ENCODE data around the gene C1orf21.

The C1orf21 gene

DNA sequence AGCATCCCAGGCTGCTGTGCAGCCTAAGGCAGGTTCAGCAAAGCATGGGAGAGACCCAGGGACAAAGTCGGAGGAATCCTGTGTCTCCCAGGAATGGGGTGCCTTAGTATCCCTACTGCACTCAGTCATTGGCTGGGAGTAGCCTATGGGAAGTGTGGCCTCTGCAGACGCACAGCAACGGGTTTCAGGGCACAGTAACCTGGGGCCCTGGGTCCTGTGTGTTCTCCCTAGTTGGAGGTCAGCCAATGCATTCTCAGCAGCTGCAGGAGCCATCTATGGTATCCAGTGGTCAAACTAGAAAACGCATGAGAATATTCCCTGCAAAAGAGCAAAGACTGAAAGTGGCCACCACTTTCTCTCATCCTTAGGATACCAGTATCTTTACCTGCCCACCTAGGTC, 13.7 kb upstream of the C1orf21 start:
- no peak overlapping the region for H3K4me2 ChIP-seq (ENCODE audit: low read length, poor library complexity, severe bottlenecking)
- no peaks in the 10 kb centered on the region for H3K4me1 ChIP-seq (ENCODE audit: control insufficient read depth, insufficient read depth, low read depth, low read length)
- H3K79me1 ChIP-seq (replicated peaks; ENCODE audit: low read length, poor library complexity, severe bottlenecking): no peaks in the 10 kb centered on the region
- H2AFZ ChIP-seq (ENCODE audit: low read depth, low read length): no peak overlapping the region
- no peak overlapping the region for H3K4ac ChIP-seq (ENCODE audit: low read depth in 1 of 2, low read length in 2 of 2)
- no peak overlapping the region for H3K14ac ChIP-seq (ENCODE audit: low read length in 2 of 2)
- no peak overlapping the region for H3K23ac ChIP-seq (ENCODE audit: low read length in 2 of 2)
- peak overlapping the region; percentile 37 for H4K8ac ChIP-seq (ENCODE audit: low read length)
- H2AK5ac ChIP-seq (ENCODE audit: low read length, severe bottlenecking): no peak overlapping the region
- H2BK15ac ChIP-seq (ENCODE audit: low read depth, poor library complexity, severe bottlenecking): no peak overlapping the region
- no peaks in the 10 kb centered on the region for H3K9me3 ChIP-seq (ENCODE audit: control insufficient read depth, low read length)
- H3K9ac ChIP-seq (ENCODE audit: low read length): no peak overlapping the region
- H3K18ac ChIP-seq (ENCODE audit: low read depth in 1 of 2, low read length in 2 of 2): peak overlapping the region in 1 of 2 experiments; percentile 2
- H3K36me3 ChIP-seq (ENCODE audit: control insufficient read depth in 1 of 2, insufficient read depth in 2 of 2, low read depth in 1 of 2, low read length in 2 of 2): no peaks in the 10 kb centered on the region
- H2BK12ac ChIP-seq (ENCODE audit: low read length in 2 of 2): no peak overlapping the region
- no peak overlapping the region for H3K4me3 ChIP-seq (ENCODE audit: insufficient read depth in 1 of 2, low read depth in 1 of 2, low read length in 2 of 2)
- no peak overlapping the region for H3K27ac ChIP-seq (ENCODE audit: low read length, poor library complexity, severe bottlenecking)
- no peak overlapping the region for H2BK120ac ChIP-seq (ENCODE audit: low read depth, low read length)
- no peaks in the 10 kb centered on the region for H3K27me3 ChIP-seq (ENCODE audit: control insufficient read depth in 1 of 2, insufficient read depth in 1 of 2, low read length in 2 of 2)
- no peak for DNase-seq
- no peak overlapping the region for H4K91ac ChIP-seq (ENCODE audit: low read length)
- H2BK5ac ChIP-seq (ENCODE audit: low read depth, low read length, poor library complexity, severe bottlenecking): no peak overlapping the region
- 80% methylated on average over 4 of the region's 4 CpGs for WGBS

GRCh38 chr1:184376369-184376768, 10.5 kb upstream of the C1orf21 start:
- Histone ChIP-seq H2BK15ac (ENCODE audit: low read depth, poor library complexity, severe bottlenecking) (no peak overlapping the region), H3K4ac (ENCODE audit: low read depth in 1 of 2, low read length in 2 of 2) (no peak overlapping the region), H3K4me2 (ENCODE audit: low read length, poor library complexity, severe bottlenecking) (no peak overlapping the region), H2AFZ (ENCODE audit: low read depth, low read length) (no peak overlapping the region), H3K27ac (ENCODE audit: low read length, poor library complexity, severe bottlenecking) (no peak overlapping the region), H3K4me1 (ENCODE audit: control insufficient read depth, insufficient read depth, low read depth, low read length) (no peaks in the 10 kb centered on the region), H2BK120ac (ENCODE audit: low read depth, low read length) (no peak overlapping the region), H2AK5ac (ENCODE audit: low read length, severe bottlenecking) (no peak overlapping the region), H4K91ac (ENCODE audit: low read length) (no peak overlapping the region), H3K9ac (ENCODE audit: low read length) (no peak overlapping the region), H3K36me3 (ENCODE audit: control insufficient read depth in 1 of 2, insufficient read depth in 2 of 2, low read depth in 1 of 2, low read length in 2 of 2) (no peaks in the 10 kb centered on the region), H3K18ac (ENCODE audit: low read depth in 1 of 2, low read length in 2 of 2) (no peak overlapping the region), H2BK12ac (ENCODE audit: low read length in 2 of 2) (no peak overlapping the region), H3K9me3 (ENCODE audit: control insufficient read depth, low read length) (no peaks in the 10 kb centered on the region), H3K79me1 (replicated peaks; ENCODE audit: low read length, poor library complexity, severe bottlenecking) (no peaks in the 10 kb centered on the region), H2BK5ac (ENCODE audit: low read depth, low read length, poor library complexity, severe bottlenecking) (no peak overlapping the region), H3K14ac (ENCODE audit: low read length in 2 of 2) (no peak overlapping the region), H3K23ac (ENCODE audit: low read length in 2 of 2) (no peak overlapping the region), H3K4me3 (ENCODE audit: insufficient read depth in 1 of 2, low read depth in 1 of 2, low read length in 2 of 2) (no peak overlapping the region), H3K27me3 (ENCODE audit: control insufficient read depth in 1 of 2, insufficient read depth in 1 of 2, low read length in 2 of 2) (no peaks in the 10 kb centered on the region), H4K8ac (ENCODE audit: low read length) (no peak overlapping the region)
- no peak for DNase-seq
- 99% methylated on average over 5 of the region's 5 CpGs for WGBS

- Histone ChIP-seq H3K4me2 (ENCODE audit: low read length, poor library complexity, severe bottlenecking) (no peak overlapping the region), H2BK120ac (ENCODE audit: low read depth, low read length) (no peak overlapping the region), H2BK5ac (ENCODE audit: low read depth, low read length, poor library complexity, severe bottlenecking) (no peak overlapping the region), H3K36me3 (ENCODE audit: control insufficient read depth in 1 of 2, insufficient read depth in 2 of 2, low read depth in 1 of 2, low read length in 2 of 2) (no peaks in the 10 kb centered on the region), H3K79me1 (replicated peaks; ENCODE audit: low read length, poor library complexity, severe bottlenecking) (no peaks in the 10 kb centered on the region), H3K27me3 (ENCODE audit: control insufficient read depth in 1 of 2, insufficient read depth in 1 of 2, low read length in 2 of 2) (no peaks in the 10 kb centered on the region), H3K4ac (ENCODE audit: low read depth in 1 of 2, low read length in 2 of 2) (no peak overlapping the region), H4K8ac (ENCODE audit: low read length) (no peak overlapping the region), H3K9me3 (ENCODE audit: control insufficient read depth, low read length) (no peaks in the 10 kb centered on the region), H3K27ac (ENCODE audit: low read length, poor library complexity, severe bottlenecking) (no peak overlapping the region), H3K18ac (ENCODE audit: low read depth in 1 of 2, low read length in 2 of 2) (peak overlapping the region in 1 of 2 experiments; percentile 34), H3K4me3 (ENCODE audit: insufficient read depth in 1 of 2, low read depth in 1 of 2, low read length in 2 of 2) (no peak overlapping the region), H2BK15ac (ENCODE audit: low read depth, poor library complexity, severe bottlenecking) (no peak overlapping the region), H3K9ac (ENCODE audit: low read length) (no peak overlapping the region), H2AFZ (ENCODE audit: low read depth, low read length) (no peak overlapping the region), H2AK5ac (ENCODE audit: low read length, severe bottlenecking) (no peak overlapping the region), H3K4me1 (ENCODE audit: control insufficient read depth, insufficient read depth, low read depth, low read length) (no peaks in the 10 kb centered on the region), H2BK12ac (ENCODE audit: low read length in 2 of 2) (no peak overlapping the region), H4K91ac (ENCODE audit: low read length) (no peak overlapping the region), H3K14ac (ENCODE audit: low read length in 2 of 2) (no peak overlapping the region), H3K23ac (ENCODE audit: low read length in 2 of 2) (no peak overlapping the region)
- no peak for DNase-seq
- WGBS: 95% methylated on average over 3 of the region's 6 CpGs
Measured at GRCh38 chr1:184379111-184379752, 7.6 kb upstream of the C1orf21 start.

- H3K23ac ChIP-seq (ENCODE audit: low read length in 2 of 2): no peak overlapping the region
- no peak overlapping the region for H3K9ac ChIP-seq (ENCODE audit: low read length)
- no peak overlapping the region for H3K4me2 ChIP-seq (ENCODE audit: low read length, poor library complexity, severe bottlenecking)
- no peaks in the 10 kb centered on the region for H3K36me3 ChIP-seq (ENCODE audit: control insufficient read depth in 1 of 2, insufficient read depth in 2 of 2, low read depth in 1 of 2, low read length in 2 of 2)
- no peaks in the 10 kb centered on the region for H3K9me3 ChIP-seq (ENCODE audit: control insufficient read depth, low read length)
- no peaks in the 10 kb centered on the region for H3K27me3 ChIP-seq (ENCODE audit: control insufficient read depth in 1 of 2, insufficient read depth in 1 of 2, low read length in 2 of 2)
- H2BK12ac ChIP-seq (ENCODE audit: low read length in 2 of 2): no peak overlapping the region
- H4K91ac ChIP-seq (ENCODE audit: low read length): no peak overlapping the region
- H3K27ac ChIP-seq (ENCODE audit: low read length, poor library complexity, severe bottlenecking): no peak overlapping the region
- H2AK5ac ChIP-seq (ENCODE audit: low read length, severe bottlenecking): no peak overlapping the region
- H3K79me1 ChIP-seq (replicated peaks; ENCODE audit: low read length, poor library complexity, severe bottlenecking): no peaks in the 10 kb centered on the region
- H2BK120ac ChIP-seq (ENCODE audit: low read depth, low read length): no peak overlapping the region
- WGBS: no CpG with 5 or more reads among the region's 1 CpG
- no peak for DNase-seq
- H2AFZ ChIP-seq (ENCODE audit: low read depth, low read length): no peak overlapping the region
- H2BK5ac ChIP-seq (ENCODE audit: low read depth, low read length, poor library complexity, severe bottlenecking): no peak overlapping the region
- no peaks in the 10 kb centered on the region for H3K4me1 ChIP-seq (ENCODE audit: control insufficient read depth, insufficient read depth, low read depth, low read length)
- H3K4me3 ChIP-seq (ENCODE audit: insufficient read depth in 1 of 2, low read depth in 1 of 2, low read length in 2 of 2): no peak overlapping the region
- H4K8ac ChIP-seq (ENCODE audit: low read length): no peak overlapping the region
- no peak overlapping the region for H3K18ac ChIP-seq (ENCODE audit: low read depth in 1 of 2, low read length in 2 of 2)
- H2BK15ac ChIP-seq (ENCODE audit: low read depth, poor library complexity, severe bottlenecking): no peak overlapping the region
- H3K4ac ChIP-seq (ENCODE audit: low read depth in 1 of 2, low read length in 2 of 2): no peak overlapping the region
- no peak overlapping the region for H3K14ac ChIP-seq (ENCODE audit: low read length in 2 of 2)
Measured at GRCh38 chr1:184380468-184380867, 6.4 kb upstream of the C1orf21 start.
